Kidney (tissue), 14 donors: ENCODE data around the gene TFDP1. TPM values are rescaled to one million over a fixed set of nuclear protein-coding genes. Genes with fewer than 3 reads are reported as not detected.

Source experiments
- DNase-seq, 5 donors: peaks; one replicate each; pipeline ENCODE4 v3.0.0-alpha.2; 2013 to 2020
- FAIRE-seq: peaks from 2 replicates; lab custom pipeline; 2012; peaks lifted over from hg19 to GRCh38; lab: Jason Lieb, UNC
- H3K27ac ChIP-seq, 2 donors: one replicate each; pipeline ENCODE4 v1.7.0; 2013; ENCODE audit warnings: low read depth in 2 of 2, low read length in 2 of 2, inconsistent platforms in 1 of 2
- H3K27me3 ChIP-seq: one replicate; pipeline ENCODE4 v1.7.1; 2013; ENCODE audit warnings: low read length, inconsistent platforms; ENCODE audit not compliant: control insufficient read depth, insufficient read depth
- H3K36me3 ChIP-seq, 3 donors: one replicate each; pipeline versions ENCODE4 v1.7.0 to v1.7.1; 2013; ENCODE audit warnings: low read length in 3 of 3, control low read depth in 1 of 3, inconsistent platforms in 1 of 3; ENCODE audit not compliant: insufficient read depth in 3 of 3, control insufficient read depth in 2 of 3
- H3K4me1 ChIP-seq, 3 donors: one replicate each; pipeline versions ENCODE4 v1.7.0 to v1.7.1; 2013; ENCODE audit warnings: low read length in 3 of 3, inconsistent platforms in 1 of 3, low read depth in 1 of 3; ENCODE audit not compliant: control insufficient read depth in 2 of 3, insufficient read depth in 2 of 3
- H3K4me3 ChIP-seq, 3 donors: one replicate each; pipeline versions ENCODE4 v1.7.0 to v1.8.1; 2013; ENCODE audit warnings: low read length in 3 of 3, control low read depth in 1 of 3, inconsistent platforms in 1 of 3
- H3K9ac ChIP-seq, 3 donors: one replicate each; pipeline versions ENCODE4 v1.7.0 to v1.7.1; 2013; ENCODE audit warnings: low read length in 3 of 3, control low read depth in 1 of 3, inconsistent platforms in 1 of 3
- H3K9me3 ChIP-seq, 3 donors: one replicate each; pipeline versions ENCODE4 v1.7.0 to v1.7.1; 2013; ENCODE audit warnings: low read length in 3 of 3, control low read depth in 1 of 3, inconsistent platforms in 1 of 3; ENCODE audit not compliant: control insufficient read depth in 2 of 3, insufficient read depth in 1 of 3
- intact Hi-C: fragments of 100-400 bp; cut with DNase I; formaldehyde crosslinking; loops from one replicate; pipeline ENCODE4 v1.11.1; 2022
- polyA plus RNA-seq: library from polyadenylated mRNA; stranded (reverse); fragments of 350-450 nt; fragmentation: Illumina TruSeq; extraction: RNeasy Lipid Tissue Mini Kit (QIAGEN cat#74804); gene quantifications from one replicate; pipeline ENCODE4 v1.2.3, GENCODE V29; 2014; ENCODE audit warnings: low read depth, low replicate concordance; ENCODE audit not compliant: insufficient read depth
- total RNA-seq: library from RNA; stranded (reverse); fragmentation: NEBNext Ultra II Directional; extraction: Animal tissue kit (Norgen Biotek cat#: 25700); gene quantifications from one replicate; pipeline ENCODE4 v1.2.1, GENCODE V29; 2021
- TF ChIP-seq, protein P1 (sequence below): IDR thresholded peaks from 3 replicates; pipeline ENCODE4 v1.5.1; 2012; ENCODE audit warnings: mild to moderate bottlenecking, moderate library complexity, borderline replicate concordance; ENCODE audit not compliant: insufficient read depth; ENCODE audit errors: extremely low read depth
- donor health status: control.
- donor health status: control.
- donor health status: control.
- donor health status: control.
- donor health status: control.
- donor health status: DM: yes; HTN: yes; CAD: no.
- donor health status: Normal renal cell carcinoma (clear cell type).

Gene TFDP1
- total and polyA plus RNA-seq, 2 donors from 2014 or later = 33.8 to 46.9 TPM

DNA sequence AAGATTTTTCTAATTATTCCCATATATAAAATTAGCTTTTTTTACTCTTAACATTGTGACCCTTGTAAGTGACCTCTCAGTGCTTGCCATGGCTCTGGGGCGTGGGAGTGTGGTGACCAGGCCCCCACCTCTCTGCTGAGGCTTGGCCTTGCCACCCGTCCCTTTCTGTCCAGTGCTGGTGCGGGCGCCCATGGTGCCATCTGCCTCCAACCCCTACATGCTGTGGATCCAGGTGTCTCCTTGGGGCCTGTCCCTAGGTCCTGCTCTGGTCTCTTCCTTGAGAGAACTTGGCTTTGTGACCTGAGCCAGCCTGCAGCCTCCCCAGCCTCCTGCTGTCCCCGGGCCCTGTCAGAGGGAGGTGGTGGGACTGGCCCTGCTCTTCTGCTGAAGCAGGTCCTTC, 27.4 kb downstream of the TFDP1 start:
- TF ChIP-seq, protein P1, sequence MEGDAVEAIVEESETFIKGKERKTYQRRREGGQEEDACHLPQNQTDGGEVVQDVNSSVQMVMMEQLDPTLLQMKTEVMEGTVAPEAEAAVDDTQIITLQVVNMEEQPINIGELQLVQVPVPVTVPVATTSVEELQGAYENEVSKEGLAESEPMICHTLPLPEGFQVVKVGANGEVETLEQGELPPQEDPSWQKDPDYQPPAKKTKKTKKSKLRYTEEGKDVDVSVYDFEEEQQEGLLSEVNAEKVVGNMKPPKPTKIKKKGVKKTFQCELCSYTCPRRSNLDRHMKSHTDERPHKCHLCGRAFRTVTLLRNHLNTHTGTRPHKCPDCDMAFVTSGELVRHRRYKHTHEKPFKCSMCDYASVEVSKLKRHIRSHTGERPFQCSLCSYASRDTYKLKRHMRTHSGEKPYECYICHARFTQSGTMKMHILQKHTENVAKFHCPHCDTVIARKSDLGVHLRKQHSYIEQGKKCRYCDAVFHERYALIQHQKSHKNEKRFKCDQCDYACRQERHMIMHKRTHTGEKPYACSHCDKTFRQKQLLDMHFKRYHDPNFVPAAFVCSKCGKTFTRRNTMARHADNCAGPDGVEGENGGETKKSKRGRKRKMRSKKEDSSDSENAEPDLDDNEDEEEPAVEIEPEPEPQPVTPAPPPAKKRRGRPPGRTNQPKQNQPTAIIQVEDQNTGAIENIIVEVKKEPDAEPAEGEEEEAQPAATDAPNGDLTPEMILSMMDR = no peak
- FAIRE-seq = no peak

GRCh38 chr13:113612607-113613006, 28.1 kb downstream of the TFDP1 start:
- DNase-seq = no peak
- TF ChIP-seq, protein P1 = no peak
- H3K36me3 ChIP-seq = peaks cover 2 to 10% (median 2%) of the 10 kb centered on the region in 3 donors
- no peaks in the 10 kb centered on the region for H3K27me3 ChIP-seq
- no peak for FAIRE-seq
- H3K9ac ChIP-seq = no peak overlapping the region
- H3K9me3 ChIP-seq = no peaks in the 10 kb centered on the region
- H3K27ac ChIP-seq = no peak overlapping the region
- intact Hi-C loops = no loop called here
- peaks cover 0 to 5% (median 1%) of the 10 kb centered on the region in 3 donors for H3K4me1 ChIP-seq
- no peak overlapping the region for H3K4me3 ChIP-seq

More for the DNA sequence above, 27.4 kb downstream of the TFDP1 start:
- H3K27ac ChIP-seq = no peak overlapping the region
- no peak for DNase-seq
- H3K9ac ChIP-seq = no peak overlapping the region
- H3K9me3 ChIP-seq = no peaks in the 10 kb centered on the region
- H3K4me1 ChIP-seq = peaks cover 0 to 7% (median 5%) of the 10 kb centered on the region in 3 donors
- H3K4me3 ChIP-seq = no peak overlapping the region
- peaks cover 2 to 10% (median 2%) of the 10 kb centered on the region in 3 donors for H3K36me3 ChIP-seq
- intact Hi-C loops = no loop called here
- no peaks in the 10 kb centered on the region for H3K27me3 ChIP-seq

DNA sequence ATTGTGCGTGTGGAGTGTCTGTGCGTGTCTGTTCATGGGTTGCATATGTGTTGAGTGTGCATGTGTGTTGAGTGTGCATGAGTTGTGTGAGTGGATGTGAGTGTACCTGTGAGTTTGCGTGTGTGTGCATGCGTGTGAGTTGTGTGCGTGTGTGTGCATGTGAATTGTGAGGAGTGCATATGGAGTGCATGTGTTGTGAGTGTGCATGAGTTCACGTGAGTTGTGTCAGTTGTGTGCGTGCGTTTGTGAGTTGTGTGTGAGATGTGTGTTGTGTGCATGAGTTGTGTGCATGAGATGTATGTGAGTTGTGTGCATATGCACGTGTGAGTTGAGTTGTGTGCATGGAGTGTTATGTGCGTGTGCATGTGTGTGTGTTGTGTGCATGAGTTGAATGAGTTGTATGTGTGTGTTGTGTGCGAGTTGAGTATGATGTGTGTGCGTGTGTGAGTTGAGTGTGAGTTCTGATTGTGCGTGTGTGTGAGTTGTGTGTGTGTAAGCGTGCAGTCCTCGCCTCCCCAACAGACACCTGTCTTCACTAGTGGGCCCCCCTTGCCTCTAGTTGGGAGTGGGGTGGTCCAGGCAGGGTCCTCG, 29.3 kb downstream of the TFDP1 start:
- no peak overlapping the region for H3K27ac ChIP-seq
- no peaks in the 10 kb centered on the region for H3K9me3 ChIP-seq
- TF ChIP-seq, protein P1 = no peak
- FAIRE-seq (no peak), DNase-seq (no peak)
- no peak overlapping the region for H3K9ac ChIP-seq
- intact Hi-C loops = no loop called here
- H3K4me1 ChIP-seq = peaks cover 0 to 5% (median 0%) of the 10 kb centered on the region in 3 donors
- no peaks in the 10 kb centered on the region for H3K27me3 ChIP-seq
- H3K36me3 ChIP-seq = peaks cover 2 to 10% (median 2%) of the 10 kb centered on the region in 3 donors
- no peak overlapping the region for H3K4me3 ChIP-seq
